NCI-H524 treated with DMSO at 0.1 percent for 48 hours (cell line): ENCODE data around the gene SARS1.

Experiments
- DNase-seq: peaks from one replicate; lab custom pipeline; 2025; lab: John Stamatoyannopoulos, UW

SARS1 gene

GRCh38 chr1:109225711-109226445, 12.2 kb downstream of the SARS1 start:
- DNase-seq = no peak

GRCh38 chr1:109228167-109228566, 14.4 kb downstream of the SARS1 start:
- DNase-seq = no peak

GRCh38 chr1:109229531-109230127, 15.9 kb downstream of the SARS1 start:
- DNase-seq = no peak

- no peak for DNase-seq
These were observed 17.3 kb downstream of the SARS1 start for GRCh38 chr1:109231066-109231465.

GRCh38 chr1:109235137-109235536, 21.4 kb downstream of the SARS1 start:
- no peak for DNase-seq

GRCh38 chr1:109237512-109237911, 23.8 kb downstream of the SARS1 start:
- DNase-seq = no peak

- DNase-seq = no peak
These were observed 24.7 kb downstream of the SARS1 start for GRCh38 chr1:109238382-109238781.

- DNase-seq = no peak
These were observed 25.3 kb downstream of the SARS1 start for GRCh38 chr1:109239047-109239408.

- DNase-seq = no peak
These were observed 25.8 kb downstream of the SARS1 start for GRCh38 chr1:109239409-109240068.

GRCh38 chr1:109240158-109241152, 26.7 kb downstream of the SARS1 start:
- no peak for DNase-seq

GRCh38 chr1:109241344-109241743, 27.6 kb downstream of the SARS1 start:
- DNase-seq = no peak

GRCh38 chr1:109241841-109242345, 28.2 kb downstream of the SARS1 start:
- peak; percentile 77 for DNase-seq

- DNase-seq = peak; percentile 47
These were observed 28.7 kb downstream of the SARS1 start for GRCh38 chr1:109242387-109242786.

GRCh38 chr1:109243221-109243620, 29.5 kb downstream of the SARS1 start:
- DNase-seq = no peak

- no peak for DNase-seq
These were observed 30.3 kb downstream of the SARS1 start for GRCh38 chr1:109243860-109244552.

GRCh38 chr1:109246141-109246551, 32.4 kb downstream of the SARS1 start:
- no peak for DNase-seq

- DNase-seq = no peak
These were observed 34.0 kb downstream of the SARS1 start for GRCh38 chr1:109247401-109248365.

- no peak for DNase-seq
These were observed 34.7 kb downstream of the SARS1 start for GRCh38 chr1:109248444-109248796.

- DNase-seq = no peak
These were observed 35.3 kb downstream of the SARS1 start, which contains the start of gene CELSR2 for GRCh38 chr1:109248797-109249629. Gene CELSR2 (plus strand): TSS chr1:109249539. CDS start chr1:109250080, 541 bp downstream.
